Measurements from ENCODE around the gene SUSD2.
"Not testable (repeated sequence)": the region's sequence is repeated elsewhere in the genome, so short reads cannot be mapped to it uniquely, and the experiment has no call there.

SUSD2 gene, protein sequence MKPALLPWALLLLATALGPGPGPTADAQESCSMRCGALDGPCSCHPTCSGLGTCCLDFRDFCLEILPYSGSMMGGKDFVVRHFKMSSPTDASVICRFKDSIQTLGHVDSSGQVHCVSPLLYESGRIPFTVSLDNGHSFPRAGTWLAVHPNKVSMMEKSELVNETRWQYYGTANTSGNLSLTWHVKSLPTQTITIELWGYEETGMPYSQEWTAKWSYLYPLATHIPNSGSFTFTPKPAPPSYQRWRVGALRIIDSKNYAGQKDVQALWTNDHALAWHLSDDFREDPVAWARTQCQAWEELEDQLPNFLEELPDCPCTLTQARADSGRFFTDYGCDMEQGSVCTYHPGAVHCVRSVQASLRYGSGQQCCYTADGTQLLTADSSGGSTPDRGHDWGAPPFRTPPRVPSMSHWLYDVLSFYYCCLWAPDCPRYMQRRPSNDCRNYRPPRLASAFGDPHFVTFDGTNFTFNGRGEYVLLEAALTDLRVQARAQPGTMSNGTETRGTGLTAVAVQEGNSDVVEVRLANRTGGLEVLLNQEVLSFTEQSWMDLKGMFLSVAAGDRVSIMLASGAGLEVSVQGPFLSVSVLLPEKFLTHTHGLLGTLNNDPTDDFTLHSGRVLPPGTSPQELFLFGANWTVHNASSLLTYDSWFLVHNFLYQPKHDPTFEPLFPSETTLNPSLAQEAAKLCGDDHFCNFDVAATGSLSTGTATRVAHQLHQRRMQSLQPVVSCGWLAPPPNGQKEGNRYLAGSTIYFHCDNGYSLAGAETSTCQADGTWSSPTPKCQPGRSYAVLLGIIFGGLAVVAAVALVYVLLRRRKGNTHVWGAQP

GRCh38 chr22:24181088-24181995 is at the start of gene SUSD2:
Gene SUSD2 (plus strand): TSS chr22:24181487. CDS start chr22:24181520, 33 bp downstream.
- DNase-seq: no peak

DNA sequence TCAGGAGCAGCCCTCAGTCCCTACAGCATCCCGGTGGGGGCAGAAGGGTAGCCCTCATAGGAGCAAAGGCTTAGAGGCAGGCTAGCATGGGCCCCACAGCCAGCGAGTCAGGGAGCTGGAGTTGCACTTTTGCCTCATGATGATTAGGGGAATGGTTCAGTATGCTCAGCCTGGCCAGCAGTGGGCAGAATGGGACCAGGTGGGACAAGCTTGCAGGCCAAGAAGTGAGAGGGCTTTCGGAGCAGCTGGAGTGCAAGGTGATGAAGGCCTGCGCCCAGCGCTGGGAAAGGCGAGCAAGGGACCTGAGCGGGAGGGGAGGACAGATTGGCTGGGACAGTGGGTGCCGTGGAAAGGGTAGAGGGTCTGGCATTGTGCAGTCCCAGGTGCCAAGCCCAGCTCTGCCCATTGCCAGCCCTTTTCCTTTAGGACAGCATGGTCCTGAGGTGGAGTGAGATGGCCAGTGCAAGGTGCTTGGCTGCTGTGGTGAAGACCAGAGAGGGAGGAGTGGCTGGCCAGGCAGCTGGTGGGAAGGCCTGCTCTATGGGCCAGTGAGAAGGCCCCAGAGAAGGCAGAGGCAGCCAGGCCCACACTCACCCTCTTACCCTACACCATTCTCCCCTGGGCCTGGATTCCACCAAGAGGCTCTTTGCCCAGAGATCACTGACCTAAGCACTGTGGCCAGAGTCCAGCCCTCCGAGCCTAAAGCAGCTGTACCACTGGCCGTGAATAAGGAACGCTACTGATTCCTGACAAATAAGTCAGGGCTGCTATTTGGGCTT is 47.9 kb upstream of the SUSD2 start:
- peak; percentile 17 for DNase-seq

- DNase-seq: peak; percentile 75
These were observed 47.0 kb upstream of the SUSD2 start for GRCh38 chr22:24134090-24134846.

- DNase-seq: not testable (repeated sequence)
These were observed 44.8 kb upstream of the SUSD2 start for GRCh38 chr22:24136533-24136932.

DNA sequence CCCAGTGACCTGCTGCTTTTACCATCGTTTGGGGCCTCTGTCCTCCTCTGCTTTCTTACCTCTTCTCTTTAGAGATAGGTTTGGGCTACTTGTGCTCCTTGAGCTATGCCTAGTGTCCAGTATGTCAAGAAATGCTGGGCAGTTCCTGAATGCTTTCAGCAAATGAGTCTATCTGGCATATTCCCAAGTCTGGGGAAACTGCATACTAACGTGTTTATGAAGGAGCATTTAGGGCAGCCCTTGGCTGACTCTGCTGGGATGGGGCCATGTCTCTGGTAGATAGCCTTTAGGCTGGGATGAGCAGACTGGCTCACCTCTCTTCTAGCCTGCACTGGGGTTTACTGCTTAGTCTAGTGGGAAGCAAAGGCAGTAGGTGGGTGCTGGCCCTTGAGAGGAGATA is 43.7 kb upstream of the SUSD2 start:
- no peak for DNase-seq

GRCh38 chr22:24138649-24139420 is 42.5 kb upstream of the SUSD2 start:
- DNase-seq: no peak

DNA sequence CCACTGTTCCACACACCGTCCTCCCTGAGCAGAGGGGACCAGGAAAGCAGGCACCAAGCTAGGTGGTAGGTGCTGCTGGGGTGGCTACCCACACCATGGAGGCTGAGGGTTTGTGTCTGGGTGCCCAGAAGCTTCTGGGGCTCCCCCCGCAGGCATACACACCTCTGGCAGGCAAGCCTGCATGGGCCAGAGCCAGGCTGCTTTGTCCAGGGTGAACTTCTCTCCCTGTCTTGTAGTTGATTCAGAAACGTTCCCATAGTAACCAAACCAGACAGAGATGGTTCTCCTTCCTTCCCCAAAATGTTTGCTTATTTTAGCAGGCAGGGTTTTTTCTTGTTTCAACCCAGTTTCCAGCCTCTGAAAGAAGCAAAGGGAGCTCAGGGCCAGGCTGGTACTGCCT is 40.9 kb upstream of the SUSD2 start:
- DNase-seq: no peak

DNA sequence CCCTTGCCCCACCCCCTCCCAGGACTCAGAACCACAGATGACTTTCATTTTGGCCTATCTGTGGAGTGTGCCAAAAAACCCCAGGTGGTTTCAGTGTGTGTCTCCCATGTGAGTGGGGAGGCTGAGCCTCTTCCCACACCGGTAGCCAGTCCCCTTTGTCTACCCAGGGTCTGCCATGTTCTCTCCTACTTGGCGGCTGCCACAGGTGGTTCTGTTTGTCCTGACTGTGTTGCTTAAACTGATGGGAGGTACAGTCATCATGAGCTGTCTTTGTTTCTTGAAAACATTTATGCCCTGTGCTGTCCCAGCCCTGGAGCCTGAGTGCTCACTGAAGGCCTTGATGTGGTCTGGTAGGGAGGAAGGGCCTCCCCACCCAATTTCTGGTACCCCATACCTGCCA is 39.7 kb upstream of the SUSD2 start:
- DNase-seq: peak; percentile 40

- DNase-seq: no peak
These were observed 39.0 kb upstream of the SUSD2 start for GRCh38 chr22:24142241-24142640.

DNA sequence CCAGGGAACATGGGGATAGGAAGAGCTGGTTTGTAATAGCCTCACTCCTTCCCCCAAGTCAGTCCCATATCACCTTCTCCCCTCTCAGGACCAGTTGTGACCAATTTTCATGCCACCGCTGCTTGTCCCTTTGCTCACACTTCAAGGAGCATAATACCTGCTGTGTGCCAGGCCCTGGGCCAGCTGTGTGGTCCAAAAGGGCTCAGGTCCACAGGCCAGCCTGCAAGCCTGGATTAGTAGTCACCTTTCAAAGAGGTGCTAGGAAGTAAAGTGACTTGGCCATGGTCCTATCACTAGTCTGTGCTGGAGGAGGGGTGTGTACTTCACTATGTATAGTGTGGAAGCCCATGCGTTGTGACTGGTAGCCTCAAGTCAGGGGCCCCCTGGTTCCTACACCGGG is 38.5 kb upstream of the SUSD2 start:
- DNase-seq: no peak

- no peak for DNase-seq
These were observed 37.1 kb upstream of the SUSD2 start for GRCh38 chr22:24144056-24144777.

DNA sequence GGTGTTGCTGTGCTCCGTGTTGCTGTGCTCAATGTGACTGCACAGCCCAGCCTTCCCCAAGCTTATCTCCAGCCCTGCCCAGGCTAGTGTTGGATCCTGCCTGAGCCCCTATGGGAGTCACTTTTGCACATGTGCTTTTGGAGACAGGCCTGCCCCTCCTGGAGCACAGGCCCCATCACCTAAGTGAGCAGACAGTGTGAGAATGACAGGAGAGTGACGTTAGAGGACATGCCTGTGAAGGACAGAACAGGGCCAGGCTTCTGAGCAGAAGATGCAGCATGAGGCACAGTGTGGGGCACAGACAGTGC is 36.6 kb upstream of the SUSD2 start:
- DNase-seq: no peak

- DNase-seq: no peak
These were observed 35.7 kb upstream of the SUSD2 start for GRCh38 chr22:24145446-24146193.

GRCh38 chr22:24146194-24146616 is 35.1 kb upstream of the SUSD2 start:
- DNase-seq: peak; percentile 29

DNA sequence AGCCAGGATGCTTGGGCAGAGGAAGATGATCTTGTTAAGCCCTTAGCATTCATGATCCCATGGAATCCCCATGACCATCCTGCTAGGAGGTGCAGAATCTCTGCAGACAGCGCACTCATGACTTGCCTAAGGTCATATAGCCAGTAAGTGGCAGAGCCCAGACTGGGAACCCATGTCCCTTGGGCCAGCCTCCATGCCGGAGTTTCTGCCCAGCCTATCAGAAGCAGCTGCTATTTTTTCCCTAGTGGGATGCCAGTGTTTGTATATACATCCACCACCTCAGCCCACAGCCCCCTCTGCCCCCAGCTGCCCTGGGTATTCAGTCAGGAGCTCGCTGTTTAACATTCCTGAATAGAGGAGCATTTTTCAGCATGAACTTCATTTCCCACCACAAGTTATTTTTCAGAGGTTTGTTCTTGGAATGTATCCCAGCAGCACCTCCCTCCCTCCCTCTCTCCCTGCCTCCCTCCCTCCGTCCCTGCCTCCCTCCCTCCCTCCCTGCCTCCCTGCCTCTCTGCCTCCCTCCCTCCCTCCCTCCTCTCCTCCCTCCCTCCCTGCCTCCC is 34.4 kb upstream of the SUSD2 start:
- no peak for DNase-seq

GRCh38 chr22:24147666-24148065 is 33.6 kb upstream of the SUSD2 start:
- DNase-seq: no peak

- no peak for DNase-seq
These were observed 32.8 kb upstream of the SUSD2 start for GRCh38 chr22:24148266-24149197.

DNA sequence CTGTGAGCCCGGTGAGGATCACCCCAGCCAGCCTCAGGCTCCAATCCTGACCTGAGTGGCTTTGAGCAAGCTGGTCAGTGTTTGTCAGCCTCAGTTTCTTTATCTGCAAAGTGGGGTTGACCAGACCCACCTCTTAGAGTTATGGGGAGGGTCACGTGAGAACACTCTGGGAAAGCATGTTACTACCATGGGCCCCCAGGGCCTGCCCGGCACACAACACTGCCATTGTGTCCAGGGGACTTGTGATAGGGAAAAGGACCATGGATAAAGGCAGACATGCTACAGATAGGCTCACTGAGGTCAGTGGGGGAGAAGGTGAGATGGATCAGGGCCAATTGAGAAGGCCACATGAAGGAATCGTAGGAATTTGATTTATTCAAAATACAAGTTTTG is 32.1 kb upstream of the SUSD2 start:
- no peak for DNase-seq
